ENCODE measurements around the gene RBM17.

DNA sequence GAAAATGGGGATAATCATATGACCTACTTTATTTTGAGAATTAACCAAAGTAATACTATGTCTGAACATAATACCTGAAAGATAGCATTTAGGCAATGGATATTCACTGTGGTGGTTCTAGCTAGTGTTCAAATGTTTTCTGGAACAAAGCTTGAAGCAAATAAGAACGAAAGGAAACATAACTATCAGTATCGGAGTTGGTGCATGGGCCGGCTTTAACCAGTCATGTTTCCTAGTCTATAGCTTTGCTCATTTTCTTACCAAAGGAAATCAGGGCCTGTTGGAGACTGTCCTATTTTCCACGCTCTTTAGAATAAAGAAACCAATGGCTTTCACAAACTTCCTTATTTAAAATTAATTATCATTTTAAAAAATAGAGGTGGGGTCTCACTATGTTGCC lies 35.5 kb upstream of the RBM17 start:
- TF ChIP-seq, protein P1, sequence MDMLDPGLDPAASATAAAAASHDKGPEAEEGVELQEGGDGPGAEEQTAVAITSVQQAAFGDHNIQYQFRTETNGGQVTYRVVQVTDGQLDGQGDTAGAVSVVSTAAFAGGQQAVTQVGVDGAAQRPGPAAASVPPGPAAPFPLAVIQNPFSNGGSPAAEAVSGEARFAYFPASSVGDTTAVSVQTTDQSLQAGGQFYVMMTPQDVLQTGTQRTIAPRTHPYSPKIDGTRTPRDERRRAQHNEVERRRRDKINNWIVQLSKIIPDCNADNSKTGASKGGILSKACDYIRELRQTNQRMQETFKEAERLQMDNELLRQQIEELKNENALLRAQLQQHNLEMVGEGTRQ (IDR thresholded peaks at IDR 0.05; ENCODE audit: low read depth, low read length), result no peak
- TF ChIP-seq, protein P2, sequence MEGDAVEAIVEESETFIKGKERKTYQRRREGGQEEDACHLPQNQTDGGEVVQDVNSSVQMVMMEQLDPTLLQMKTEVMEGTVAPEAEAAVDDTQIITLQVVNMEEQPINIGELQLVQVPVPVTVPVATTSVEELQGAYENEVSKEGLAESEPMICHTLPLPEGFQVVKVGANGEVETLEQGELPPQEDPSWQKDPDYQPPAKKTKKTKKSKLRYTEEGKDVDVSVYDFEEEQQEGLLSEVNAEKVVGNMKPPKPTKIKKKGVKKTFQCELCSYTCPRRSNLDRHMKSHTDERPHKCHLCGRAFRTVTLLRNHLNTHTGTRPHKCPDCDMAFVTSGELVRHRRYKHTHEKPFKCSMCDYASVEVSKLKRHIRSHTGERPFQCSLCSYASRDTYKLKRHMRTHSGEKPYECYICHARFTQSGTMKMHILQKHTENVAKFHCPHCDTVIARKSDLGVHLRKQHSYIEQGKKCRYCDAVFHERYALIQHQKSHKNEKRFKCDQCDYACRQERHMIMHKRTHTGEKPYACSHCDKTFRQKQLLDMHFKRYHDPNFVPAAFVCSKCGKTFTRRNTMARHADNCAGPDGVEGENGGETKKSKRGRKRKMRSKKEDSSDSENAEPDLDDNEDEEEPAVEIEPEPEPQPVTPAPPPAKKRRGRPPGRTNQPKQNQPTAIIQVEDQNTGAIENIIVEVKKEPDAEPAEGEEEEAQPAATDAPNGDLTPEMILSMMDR (conservative IDR thresholded peaks at IDR 0.05; ENCODE audit: low read depth, low read length), result no peak
- no peak for TF ChIP-seq POLR2A (IDR thresholded peaks at IDR 0.05; ENCODE audit: low read depth, low read length)
- TF ChIP-seq CEBPB (IDR thresholded peaks at IDR 0.05; ENCODE audit: low read depth, low read length), result no peak
- no peak for TF ChIP-seq MAZ (IDR thresholded peaks at IDR 0.05; ENCODE audit: borderline replicate concordance, low read depth, low read length)
- TF ChIP-seq RCOR1 (IDR thresholded peaks at IDR 0.05; ENCODE audit: insufficient replicate concordance, low read length), result no peak

Measured in IMR-90 (cell line).